Activated T-helper 2 cell treated with anti-CD3 and anti-CD28 coated beads, Interferon-gamma antibody, Interleukin-2, Interleukin-4, amounts not matched to agents 10 μg/mL and 5 μg/mL and 100 μg/mL, durations not matched to agents 14 hours and 24 hours and 36 hours (primary cell): ENCODE results near the gene IL1B. TPM values are rescaled to one million over a fixed set of nuclear protein-coding genes. Genes with fewer than 3 reads are reported as not detected.

Experiments used
- DNase-seq: peaks from one replicate; pipeline ENCODE4 v3.0.0; 2021; ENCODE audit warnings: low spot score
- H3K27ac Mint-ChIP-seq: one replicate; pipeline ENCODE4 v1.8.0; 2021; ENCODE audit warnings: mixed read lengths
- H3K27me3 Mint-ChIP-seq: one replicate; pipeline ENCODE4 v1.8.0; 2021; ENCODE audit warnings: low read depth, mixed read lengths
- H3K36me3 Mint-ChIP-seq: one replicate; pipeline ENCODE4 v1.8.0; 2021; ENCODE audit warnings: low read depth, mixed read lengths
- H3K4me1 Mint-ChIP-seq: one replicate; pipeline ENCODE4 v1.8.0; 2021; ENCODE audit warnings: low read depth, mixed read lengths
- H3K4me3 Mint-ChIP-seq: one replicate; pipeline ENCODE4 v1.8.0; 2021; ENCODE audit warnings: low read depth, mild to moderate bottlenecking, moderate library complexity, mixed read lengths
- H3K9me3 Mint-ChIP-seq: one replicate; pipeline ENCODE4 v1.8.0; 2021; ENCODE audit warnings: mixed read lengths
- intact Hi-C: fragments of 100-400 bp; cut with micrococcal nuclease; formaldehyde crosslinking; loops from one replicate; pipeline ENCODE4 v1.15.1; 2023
- total RNA-seq: library from RNA; stranded (reverse); gene quantifications from 2 replicates; pipeline ENCODE4 v1.2.3, GENCODE V29; 2022

Gene IL1B
- total RNA-seq = not detected in 2 replicates

GRCh38 chr2:112836695-112837117, at the start of gene IL1B:
IL1B (minus strand) TSS chr2:112836779; CDS start chr2:112836229, 550 bp downstream.
- Mint-ChIP-seq H3K36me3 (no peaks in the 10 kb centered on the region), H3K4me1 (no peaks in the 10 kb centered on the region), H3K4me3 (no peak within 1 kb of the TSS), H3K27ac (no peak within 1 kb of the TSS), H3K9me3 (no peaks in the 10 kb centered on the region), H3K27me3 (peaks cover 37% of the 10 kb centered on the region)
- intact Hi-C loops = no loop called here
- no peak for DNase-seq

DNA sequence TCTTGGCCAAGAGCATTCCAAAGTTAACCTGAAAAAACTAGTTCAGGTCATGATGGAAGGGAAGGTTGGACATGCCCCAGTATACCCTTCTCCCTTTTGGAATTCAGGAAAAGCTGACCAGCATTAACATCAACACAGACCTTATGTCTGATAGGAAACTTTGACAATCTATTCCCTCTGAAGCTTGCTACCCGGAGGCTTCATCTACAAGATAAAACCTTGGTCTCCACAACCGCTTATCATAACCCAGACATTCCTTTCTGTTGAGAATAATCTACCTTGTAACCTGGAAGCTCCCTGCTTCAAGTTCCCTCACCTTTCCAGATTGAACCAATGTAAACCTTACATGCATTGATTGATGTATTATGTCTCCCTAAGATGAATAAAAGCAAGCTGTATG, 49.7 kb upstream of the IL1B start:
- Mint-ChIP-seq H3K4me3 (no peak overlapping the region), H3K9me3 (no peaks in the 10 kb centered on the region), H3K27ac (no peak overlapping the region), H3K27me3 (no peaks in the 10 kb centered on the region), H3K36me3 (no peaks in the 10 kb centered on the region), H3K4me1 (peaks cover 21% of the 10 kb centered on the region)
- intact Hi-C loops = loop anchor here (5.0 to 10.0 kb wide), 2 partner anchors 56 to 261 kb away; no protein-coding TSS in a partner anchor
- no peak for DNase-seq

DNA sequence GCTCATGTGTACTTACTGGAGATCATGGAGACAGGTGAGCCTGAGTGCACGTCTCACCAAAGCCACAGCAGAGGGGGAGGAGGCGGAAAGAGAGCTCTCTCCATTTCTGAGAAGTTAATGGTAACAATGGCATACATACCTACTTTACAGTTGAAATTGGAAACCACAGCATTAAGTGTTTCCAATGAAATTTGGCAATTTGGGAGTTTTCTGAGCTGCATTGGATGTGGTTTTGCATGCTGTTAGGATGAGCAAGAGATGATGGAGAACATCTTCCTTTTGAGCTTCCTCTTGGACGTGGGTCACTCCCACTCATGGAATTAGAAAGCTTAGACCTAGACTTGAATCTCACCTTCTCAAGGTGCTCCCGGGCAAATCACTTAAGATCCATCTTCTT, 48.9 kb upstream of the IL1B start:
- intact Hi-C loops = loop anchor here (1.0 to 10.0 kb wide), 3 partner anchors 57 to 261 kb away; no protein-coding TSS in a partner anchor
- no peaks in the 10 kb centered on the region for H3K36me3 Mint-ChIP-seq
- no peaks in the 10 kb centered on the region for H3K9me3 Mint-ChIP-seq
- H3K4me3 Mint-ChIP-seq = no peak overlapping the region
- peaks cover 28% of the 10 kb centered on the region for H3K4me1 Mint-ChIP-seq
- no peaks in the 10 kb centered on the region for H3K27me3 Mint-ChIP-seq
- H3K27ac Mint-ChIP-seq = peak overlapping the region; percentile 30
- DNase-seq = no peak

DNA sequence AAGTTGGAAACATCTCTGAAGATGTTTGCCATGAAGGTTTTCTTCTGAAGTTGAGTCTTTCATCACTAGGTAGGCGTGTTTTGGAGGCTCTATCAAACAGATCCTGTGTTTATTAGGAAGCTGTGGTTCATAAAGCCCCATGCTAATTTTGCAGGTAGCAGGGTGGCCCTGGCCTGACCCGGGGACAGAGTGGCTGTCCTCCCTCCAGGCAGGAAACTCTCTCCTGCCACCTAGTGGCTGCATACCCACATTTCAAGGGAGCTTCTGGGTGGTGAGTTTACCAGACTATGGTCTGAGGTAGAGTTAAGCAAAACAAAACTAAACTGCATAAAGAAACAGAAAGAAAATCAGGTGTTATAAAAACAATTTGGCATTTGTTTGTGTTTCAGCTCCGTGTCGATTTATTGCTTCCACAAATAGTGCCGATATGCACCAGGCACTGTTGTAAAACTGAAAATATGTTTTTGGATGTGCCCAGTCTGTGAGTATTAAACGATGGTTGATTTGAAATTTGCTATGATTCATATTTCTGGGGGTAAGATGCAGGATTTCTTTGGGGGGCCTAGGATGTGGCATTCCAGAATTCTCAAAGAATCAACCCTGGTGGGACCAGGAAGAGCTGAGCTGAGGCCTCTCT, 48.4 kb upstream of the IL1B start:
- intact Hi-C loops = loop anchor here (1.0 to 10.0 kb wide), 3 partner anchors 57 to 260 kb away; no protein-coding TSS in a partner anchor
- H3K4me1 Mint-ChIP-seq = peaks cover 34% of the 10 kb centered on the region
- H3K4me3 Mint-ChIP-seq = no peak overlapping the region
- DNase-seq = peak; percentile 61
- no peaks in the 10 kb centered on the region for H3K36me3 Mint-ChIP-seq
- H3K27ac Mint-ChIP-seq = peak overlapping the region; percentile 30
- no peaks in the 10 kb centered on the region for H3K9me3 Mint-ChIP-seq
- H3K27me3 Mint-ChIP-seq = no peaks in the 10 kb centered on the region

GRCh38 chr2:112883669-112884068, 47.1 kb upstream of the IL1B start:
- H3K27me3 Mint-ChIP-seq = no peaks in the 10 kb centered on the region
- no peaks in the 10 kb centered on the region for H3K9me3 Mint-ChIP-seq
- H3K27ac Mint-ChIP-seq = no peak overlapping the region
- H3K36me3 Mint-ChIP-seq = no peaks in the 10 kb centered on the region
- peaks cover 36% of the 10 kb centered on the region for H3K4me1 Mint-ChIP-seq
- no peak overlapping the region for H3K4me3 Mint-ChIP-seq
- intact Hi-C loops = loop anchor here (10.0 kb wide), 1 partner anchor 259 kb away; no protein-coding TSS in a partner anchor
- no peak for DNase-seq

DNA sequence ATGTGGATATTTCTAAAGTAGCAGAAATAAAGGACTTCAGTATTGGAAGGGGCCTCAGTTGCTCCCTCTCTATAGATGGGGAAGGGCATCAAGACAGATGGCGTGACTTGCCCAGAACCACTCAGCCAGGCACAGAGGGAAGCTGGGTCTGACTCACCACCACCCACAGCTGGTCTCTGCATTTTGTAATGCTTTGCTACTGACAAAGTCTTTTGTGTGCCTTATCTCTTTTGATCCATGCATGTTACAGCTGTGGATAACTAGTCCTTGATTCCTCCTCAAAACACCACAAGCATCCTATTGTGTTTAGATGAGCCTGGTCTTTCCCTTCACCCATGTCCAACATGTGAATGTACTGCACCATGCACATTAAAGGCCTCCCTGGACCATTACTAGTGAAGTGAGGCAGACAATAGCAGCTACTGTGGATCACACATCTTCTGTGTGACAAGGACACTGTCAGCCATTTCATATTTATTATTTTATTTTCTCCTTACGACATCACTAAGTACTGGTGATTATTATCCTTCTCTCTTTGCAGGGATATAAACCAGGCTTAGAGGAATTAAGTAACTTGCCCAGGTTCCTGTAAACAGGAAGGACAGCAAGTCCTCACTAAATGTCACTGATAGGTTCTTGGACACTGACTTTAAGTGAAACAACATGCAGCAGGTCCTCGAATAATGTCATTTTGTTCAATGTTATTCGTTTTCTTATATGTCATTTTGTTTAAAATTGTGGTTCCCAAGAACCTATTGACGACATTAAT, 44.8 kb upstream of the IL1B start:
- DNase-seq = no peak
- no peak overlapping the region for H3K4me3 Mint-ChIP-seq

DNA sequence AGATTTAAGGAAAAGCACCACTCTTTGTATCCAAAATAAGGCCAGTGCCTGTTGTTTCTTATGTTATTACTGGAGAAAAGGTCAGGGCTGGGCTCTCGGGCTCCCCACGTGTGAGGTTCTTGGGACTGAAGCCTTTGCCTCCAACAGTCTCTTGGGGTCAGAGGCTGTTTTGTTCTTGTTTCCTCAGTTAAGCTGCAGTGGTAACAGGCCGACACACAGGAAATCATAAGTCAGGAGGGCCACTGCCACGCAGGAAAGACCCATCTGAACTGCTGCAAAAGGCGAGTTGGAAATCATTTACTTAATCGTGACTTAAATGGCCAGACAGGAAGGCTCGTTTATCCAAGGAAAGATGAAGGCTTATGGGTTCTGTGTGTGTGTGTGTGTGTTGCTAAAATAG, 44.1 kb upstream of the IL1B start:
- no peaks in the 10 kb centered on the region for H3K36me3 Mint-ChIP-seq
- no peak for DNase-seq
- H3K9me3 Mint-ChIP-seq = no peaks in the 10 kb centered on the region
- no peak overlapping the region for H3K4me3 Mint-ChIP-seq
- intact Hi-C loops = loop anchor here (1.0 to 10.0 kb wide), 4 partner anchors 36 to 256 kb away; no protein-coding TSS in a partner anchor
- H3K27ac Mint-ChIP-seq = peak overlapping the region; percentile 84
- H3K27me3 Mint-ChIP-seq = no peaks in the 10 kb centered on the region
- H3K4me1 Mint-ChIP-seq = peaks cover 35% of the 10 kb centered on the region

More for the DNA sequence above, 44.8 kb upstream of the IL1B start:
- intact Hi-C loops = loop anchor here (1.0 to 10.0 kb wide), 4 partner anchors 35 to 257 kb away; no protein-coding TSS in a partner anchor
- Mint-ChIP-seq H3K36me3 (no peaks in the 10 kb centered on the region), H3K4me1 (peaks cover 36% of the 10 kb centered on the region), H3K27ac (peak overlapping the region; percentile 84), H3K9me3 (no peaks in the 10 kb centered on the region), H3K27me3 (no peaks in the 10 kb centered on the region)

GRCh38 chr2:112880091-112880531, 43.5 kb upstream of the IL1B start:
- Mint-ChIP-seq H3K4me1 (peaks cover 30% of the 10 kb centered on the region), H3K4me3 (no peak overlapping the region), H3K27ac (peak overlapping the region; percentile 84), H3K27me3 (no peaks in the 10 kb centered on the region), H3K9me3 (no peaks in the 10 kb centered on the region), H3K36me3 (no peaks in the 10 kb centered on the region)
- DNase-seq = no peak
- intact Hi-C loops = loop anchor here (2.0 to 10.0 kb wide), 2 partner anchors 37 to 255 kb away; no protein-coding TSS in a partner anchor

DNA sequence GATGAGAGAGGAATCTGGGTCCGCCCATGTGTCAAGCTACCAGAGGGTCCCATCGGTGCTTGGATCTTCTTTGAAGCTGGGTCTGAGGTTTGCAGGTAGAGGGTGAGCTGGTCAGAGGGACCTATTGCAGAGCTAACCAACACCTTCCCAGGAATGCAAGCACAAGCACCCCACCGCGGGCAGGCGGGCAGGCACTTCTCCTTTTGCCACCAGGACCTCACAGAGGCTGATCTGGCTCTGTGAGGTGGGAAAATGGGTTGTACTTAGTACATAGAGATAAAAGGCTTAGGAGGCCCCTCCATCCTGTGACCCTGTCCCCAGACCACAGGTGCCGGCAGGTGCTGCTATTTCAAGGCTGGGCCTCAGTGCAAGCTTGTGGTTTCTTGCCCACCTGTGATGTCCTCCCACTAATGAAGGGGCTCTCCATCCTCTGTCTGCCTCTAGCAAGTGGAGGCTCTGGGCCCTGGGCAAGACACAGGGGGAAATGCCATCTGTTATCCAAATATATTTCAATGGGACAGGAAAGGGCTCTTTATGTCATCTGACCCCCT, 43.0 kb upstream of the IL1B start:
- Mint-ChIP-seq H3K27ac (peak overlapping the region; percentile 84), H3K4me3 (no peak overlapping the region)

DNA sequence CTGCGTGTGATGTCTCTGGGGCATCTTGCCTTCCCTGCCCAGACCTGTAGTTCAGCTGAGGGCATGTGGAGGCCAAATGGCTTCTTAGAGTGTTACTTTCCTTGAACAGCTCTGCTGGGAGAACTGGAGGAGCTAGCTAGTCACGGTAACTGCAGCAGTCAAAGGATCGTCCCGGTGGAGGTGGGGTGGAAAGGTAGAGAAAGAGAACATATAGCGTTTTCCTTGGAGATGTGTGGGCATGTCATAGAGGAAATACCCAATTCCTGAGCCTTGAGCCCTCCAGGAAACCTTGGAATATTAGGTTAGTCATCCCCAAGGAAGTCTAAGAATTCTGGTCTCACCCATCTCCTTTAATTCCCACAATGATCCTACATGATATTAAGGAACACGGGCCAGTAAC, 40.8 kb upstream of the IL1B start:
- H3K27me3 Mint-ChIP-seq = peaks cover 15% of the 10 kb centered on the region
- H3K4me1 Mint-ChIP-seq = peaks cover 20% of the 10 kb centered on the region
- intact Hi-C loops = no loop called here
- DNase-seq = no peak
- H3K27ac Mint-ChIP-seq = no peak overlapping the region
- no peaks in the 10 kb centered on the region for H3K36me3 Mint-ChIP-seq
- no peaks in the 10 kb centered on the region for H3K9me3 Mint-ChIP-seq
- no peak overlapping the region for H3K4me3 Mint-ChIP-seq

More for the DNA sequence above, 43.0 kb upstream of the IL1B start:
- no peaks in the 10 kb centered on the region for H3K36me3 Mint-ChIP-seq
- no peak for DNase-seq
- H3K4me1 Mint-ChIP-seq = peaks cover 24% of the 10 kb centered on the region
- intact Hi-C loops = loop anchor here (2.0 to 10.0 kb wide), 2 partner anchors 37 to 255 kb away; no protein-coding TSS in a partner anchor
- H3K27me3 Mint-ChIP-seq = no peaks in the 10 kb centered on the region
- no peaks in the 10 kb centered on the region for H3K9me3 Mint-ChIP-seq

DNA sequence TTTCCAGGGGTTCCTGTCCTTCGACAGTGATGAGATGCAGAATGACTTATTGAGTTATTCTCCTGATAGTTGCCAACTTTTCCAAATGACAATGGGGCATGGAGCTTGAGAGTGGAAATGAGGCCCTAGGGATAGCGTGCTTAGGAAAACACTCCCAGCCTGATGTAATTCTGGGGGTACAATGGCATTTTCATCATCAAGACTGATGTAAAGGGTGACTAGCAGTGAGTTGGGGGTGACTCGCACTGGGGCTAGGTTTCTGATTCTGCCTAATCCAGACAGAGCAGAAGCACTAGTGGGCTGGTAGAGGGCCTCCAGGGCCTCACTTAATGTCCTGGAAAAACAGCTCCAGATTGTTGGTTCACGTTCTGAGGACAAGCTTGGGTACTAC, 40.4 kb upstream of the IL1B start:
- Mint-ChIP-seq H3K4me1 (peaks cover 20% of the 10 kb centered on the region), H3K36me3 (no peaks in the 10 kb centered on the region), H3K27me3 (peaks cover 19% of the 10 kb centered on the region), H3K27ac (no peak overlapping the region), H3K4me3 (no peak overlapping the region), H3K9me3 (no peaks in the 10 kb centered on the region)
- intact Hi-C loops = no loop called here
- DNase-seq = no peak

- H3K27ac Mint-ChIP-seq = no peak overlapping the region
- no peak for DNase-seq
- no peak overlapping the region for H3K4me3 Mint-ChIP-seq
- peaks cover 23% of the 10 kb centered on the region for H3K27me3 Mint-ChIP-seq
- H3K36me3 Mint-ChIP-seq = no peaks in the 10 kb centered on the region
- intact Hi-C loops = no loop called here
- peaks cover 17% of the 10 kb centered on the region for H3K4me1 Mint-ChIP-seq
- no peaks in the 10 kb centered on the region for H3K9me3 Mint-ChIP-seq
Observed at GRCh38 chr2:112876257-112876970, 39.8 kb upstream of the IL1B start.
